HCT116 (cell line): ENCODE measurements around the gene SNTG2. TPM values are rescaled to one million over a fixed set of nuclear protein-coding genes. Genes with fewer than 3 reads are reported as not detected.

Experiments
- ATAC-seq: fragments of 200-7000 bp; cut with Tn5 transposase; 2 replicates; pipeline ENCODE4 v1.9.1; 2020; ENCODE audit warnings: mild to moderate bottlenecking, moderate library complexity
- BruUV-seq: library from RNA; stranded (reverse); fragments of 400-500 nt; replicated peaks from 2 replicates; lab custom pipeline; 2021; lab: Mats Ljungman, UMichigan
- CTCF ChIA-PET: fragments of 300-600 bp; sonication (Branson Sonifier 250); formaldehyde crosslinking; loops from one replicate; lab custom pipeline; 2021; ENCODE audit warnings: antibody characterized with exemption; lab: Charles Lee
- POLR2A ChIA-PET: fragments of 300-600, 350-600 bp; sonication (Branson Sonifier 250); formaldehyde crosslinking; loops from one replicate; lab custom pipeline; 2021; ENCODE audit warnings: antibody characterized with exemption; lab: Charles Lee
- RAD21 ChIA-PET, 2 experiments: fragments of 300-600 bp; sonication (Branson Sonifier 250); formaldehyde crosslinking; loops; one replicate each; lab custom pipeline; 2023; ENCODE audit warnings: low total read pairs in 2 of 2; ENCODE audit not compliant: uncharacterized antibody in 2 of 2, unreplicated experiment in 2 of 2, low non-redundant PET in 1 of 2; lab: Charles Lee
- DNase-seq: peaks from one replicate; pipeline ENCODE4 v3.0.0-alpha.2; 2010; ENCODE audit warnings: low read depth, low spot score
- H2AFZ ChIP-seq: fragments of 200-600 bp; shearing (Covaris generic), sonication (generic); 2 replicates; pipeline ENCODE4 v1.6.1; 2017; ENCODE audit warnings: low read depth, mixed run types, mixed read lengths, antibody characterized with exemption, low read length; ENCODE audit not compliant: poor library complexity, severe bottlenecking
- H3K27ac ChIP-seq: 2 replicates; pipeline ENCODE4 v1.5.1; 2012; ENCODE audit warnings: low read depth, low read length
- H3K27me3 ChIP-seq: fragments of 200-600 bp; sonication (generic); 2 replicates; pipeline ENCODE4 v1.6.1; 2016; ENCODE audit warnings: mixed run types, low read length, mixed read lengths; ENCODE audit not compliant: insufficient read depth
- H3K36me3 ChIP-seq, 2 experiments: fragments of 200-500 bp in 1 of 2; fragments of 200-600 bp in 1 of 2; sonication (Bioruptor generic) in 1 of 2; sonication (generic) in 1 of 2; 2 replicates each; pipeline versions ENCODE4 v1.5.1 to v1.6.1; 2014 to 2016; ENCODE audit warnings: low read length in 2 of 2, inconsistent platforms in 1 of 2, mixed read lengths in 1 of 2, mixed run types in 1 of 2; ENCODE audit not compliant: insufficient read depth in 2 of 2, control insufficient read depth in 1 of 2
- H3K4me1 ChIP-seq, 2 experiments: fragments of 200-600 bp in 1 of 2; sonication (generic) in 1 of 2; 2 replicates each; pipeline versions ENCODE4 v1.5.1 to v1.6.1; 2012 to 2017; ENCODE audit warnings: low read length in 2 of 2, inconsistent platforms in 1 of 2, mild to moderate bottlenecking in 1 of 2, mixed read lengths in 1 of 2, mixed run types in 1 of 2, moderate library complexity in 1 of 2; ENCODE audit not compliant: insufficient read depth in 2 of 2, control insufficient read depth in 1 of 2
- H3K4me2 ChIP-seq: fragments of 200-600 bp; sonication (generic); 2 replicates; pipeline ENCODE4 v1.6.1; 2017; ENCODE audit warnings: mixed run types, low read length, mixed read lengths
- H3K4me3 ChIP-seq, 2 experiments: fragments of 200-600 bp in 1 of 2; sonication (generic) in 1 of 2; replicated peaks in 1 of 2; 2 replicates each; pipeline ENCODE4 v1.5.1; 2011 to 2016; ENCODE audit warnings: low read length in 2 of 2, control low read depth in 1 of 2, low read depth in 1 of 2, mild to moderate bottlenecking in 1 of 2, mixed read lengths in 1 of 2, mixed run types in 1 of 2
- H3K79me2 ChIP-seq: fragments of 200-600 bp; sonication (generic); 2 replicates; pipeline ENCODE4 v1.6.1; 2017; ENCODE audit warnings: mild to moderate bottlenecking, mixed run types, low read length, moderate library complexity, mixed read lengths; ENCODE audit not compliant: insufficient read depth
- H3K9ac ChIP-seq: fragments of 200-600 bp; sonication (generic); 2 replicates; pipeline ENCODE4 v1.6.1; 2016; ENCODE audit warnings: low read length, mixed read lengths
- H3K9me2 ChIP-seq: fragments of 200-600 bp; sonication (generic), shearing (Covaris generic); 2 replicates; pipeline ENCODE4 v1.6.1; 2017; ENCODE audit warnings: mixed run types, mild to moderate bottlenecking, moderate library complexity; ENCODE audit not compliant: insufficient read depth
- H3K9me3 ChIP-seq, 2 experiments: fragments of 200-500 bp in 1 of 2; fragments of 200-600 bp in 1 of 2; sonication (Bioruptor generic) in 1 of 2; sonication (generic) in 1 of 2; 2 replicates each; pipeline ENCODE4 v1.6.1; 2014 to 2017; ENCODE audit warnings: low read length in 2 of 2, mixed read lengths in 2 of 2, inconsistent platforms in 1 of 2, low read depth in 1 of 2, mild to moderate bottlenecking in 1 of 2, mixed run types in 1 of 2, moderate library complexity in 1 of 2; ENCODE audit not compliant: control insufficient read depth in 1 of 2, insufficient read depth in 1 of 2
- H4K20me1 ChIP-seq: fragments of 200-600 bp; sonication (generic), shearing (Covaris generic); 2 replicates; pipeline ENCODE4 v1.6.1; 2017; ENCODE audit warnings: mixed run types, mild to moderate bottlenecking, moderate library complexity; ENCODE audit not compliant: insufficient read depth
- ATF3 ChIP-seq: IDR thresholded peaks from 2 replicates; pipeline ENCODE4 v1.6.1; 2012
- CBX3 ChIP-seq: IDR thresholded peaks from 2 replicates; pipeline ENCODE4 v1.6.1; 2012; ENCODE audit warnings: low read depth
- CEBPB ChIP-seq: IDR thresholded peaks from 2 replicates; pipeline ENCODE4 v1.6.1; 2012; ENCODE audit warnings: low read depth
- EGR1 ChIP-seq: IDR thresholded peaks from 2 replicates; pipeline ENCODE4 v1.6.1; 2012; ENCODE audit warnings: low read depth
- ELF1 ChIP-seq: IDR thresholded peaks from 2 replicates; pipeline ENCODE4 v1.6.1; 2012; ENCODE audit warnings: low read depth, borderline replicate concordance
- EZH2 ChIP-seq: fragments of 200-600 bp; sonication (generic); IDR thresholded peaks from 2 replicates; pipeline ENCODE4 v1.6.1; 2017; ENCODE audit warnings: antibody characterized with exemption, mixed run types
- JUND ChIP-seq: IDR thresholded peaks from 2 replicates; pipeline ENCODE4 v1.6.1; 2012
- POLR2A ChIP-seq: IDR thresholded peaks from 2 replicates; pipeline ENCODE4 v1.7.0; 2011; ENCODE audit warnings: borderline replicate concordance; ENCODE audit not compliant: insufficient read depth, insufficient read length; ENCODE audit errors: extremely low read depth
- POLR2AphosphoS5 ChIP-seq: IDR thresholded peaks from 2 replicates; pipeline ENCODE4 v1.6.1; 2011; ENCODE audit warnings: mild to moderate bottlenecking, low read depth, low read length, moderate library complexity
- RAD21 ChIP-seq: IDR thresholded peaks from 2 replicates; pipeline ENCODE4 v1.6.1; 2012; ENCODE audit warnings: low read depth, mild to moderate bottlenecking
- SRF ChIP-seq: IDR thresholded peaks from 2 replicates; pipeline ENCODE4 v1.6.1; 2012; ENCODE audit warnings: low read depth
- intact Hi-C: fragments of 100-400 bp; cut with micrococcal nuclease; formaldehyde crosslinking; loops from 2 replicates; pipeline ENCODE4 v1.10.0; 2022
- total RNA-seq: library from RNA; stranded (reverse); gene quantifications from one replicate; pipeline ENCODE4 v1.2.1, GENCODE V29; 2021; ENCODE audit not compliant: unreplicated experiment
- TF ChIP-seq, protein P1 (sequence below): IDR thresholded peaks from 2 replicates; pipeline ENCODE4 v1.6.1; 2012

SNTG2 gene
- total RNA-seq, 1 experiment from 2014 or later, result not detected

- no peak for TF ChIP-seq POLR2AphosphoS5
- TF ChIP-seq, all 23 proteins: peak for 0
Measured at GRCh38 chr2:1011006-1011405, 60.4 kb downstream of the SNTG2 start (continued).

- no peak overlapping the region for H2AFZ ChIP-seq
- H3K4me1 ChIP-seq, result no peaks in the 10 kb centered on the region
- intact Hi-C loops, result no loop called here
- ATAC-seq, result no peak
- CTCF ChIA-PET, result no interaction called here
- no TSS peak for BruUV-seq
- no peaks in the 10 kb centered on the region for H3K79me2 ChIP-seq
- TF ChIP-seq SRF, result no peak
- TF ChIP-seq CEBPB, result no peak
- no peak for TF ChIP-seq ELF1
- TF ChIP-seq CBX3, result no peak
- no peak for TF ChIP-seq EGR1
- TF ChIP-seq EZH2, result no peak
- no peak for TF ChIP-seq ATF3
- TF ChIP-seq POLR2AphosphoS5, result no peak
- no peak for DNase-seq
- H3K4me3 ChIP-seq, result no peak overlapping the region
- RAD21 ChIA-PET, result no interaction called here
- H3K9me3 ChIP-seq, result no peaks in the 10 kb centered on the region
- POLR2A ChIA-PET, result no interaction called here
- no peak overlapping the region for H3K4me2 ChIP-seq
- H4K20me1 ChIP-seq, result no peaks in the 10 kb centered on the region
- no peaks in the 10 kb centered on the region for H3K9me2 ChIP-seq
- no peaks in the 10 kb centered on the region for H3K36me3 ChIP-seq
- no peak overlapping the region for H3K9ac ChIP-seq
- peaks cover 19% of the 10 kb centered on the region for H3K27me3 ChIP-seq
- no peak overlapping the region for H3K27ac ChIP-seq
Measured at GRCh38 chr2:1011985-1012384, 61.3 kb downstream of the SNTG2 start.

- H2AFZ ChIP-seq, result no peak overlapping the region
- no peak for TF ChIP-seq JUND
- TF ChIP-seq RAD21, result no peak
- TF ChIP-seq, protein P1, sequence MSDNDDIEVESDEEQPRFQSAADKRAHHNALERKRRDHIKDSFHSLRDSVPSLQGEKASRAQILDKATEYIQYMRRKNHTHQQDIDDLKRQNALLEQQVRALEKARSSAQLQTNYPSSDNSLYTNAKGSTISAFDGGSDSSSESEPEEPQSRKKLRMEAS, result no peak
- TF ChIP-seq CBX3, result no peak
- TF ChIP-seq POLR2A, result no peak
- H3K9me2 ChIP-seq, result no peaks in the 10 kb centered on the region
- H3K27me3 ChIP-seq, result peaks cover 18% of the 10 kb centered on the region
- no peak for ATAC-seq
- no peaks in the 10 kb centered on the region for H3K9me3 ChIP-seq
- no peak overlapping the region for H3K4me3 ChIP-seq
- H3K4me1 ChIP-seq, result no peaks in the 10 kb centered on the region
- no peak overlapping the region for H3K4me2 ChIP-seq
- no peaks in the 10 kb centered on the region for H4K20me1 ChIP-seq
- ChIA-PET RAD21 (no interaction called here), CTCF (no interaction called here), POLR2A (no interaction called here)
- DNase-seq, result no peak
- BruUV-seq, result no TSS peak
- intact Hi-C loops, result no loop called here
- no peak overlapping the region for H3K9ac ChIP-seq
- H3K79me2 ChIP-seq, result no peaks in the 10 kb centered on the region
- no peak overlapping the region for H3K27ac ChIP-seq
- no peaks in the 10 kb centered on the region for H3K36me3 ChIP-seq
Measured at GRCh38 chr2:1014802-1015201, 64.2 kb downstream of the SNTG2 start.
